ENCODE data around the gene CRELD2.

The CRELD2 gene

DNA sequence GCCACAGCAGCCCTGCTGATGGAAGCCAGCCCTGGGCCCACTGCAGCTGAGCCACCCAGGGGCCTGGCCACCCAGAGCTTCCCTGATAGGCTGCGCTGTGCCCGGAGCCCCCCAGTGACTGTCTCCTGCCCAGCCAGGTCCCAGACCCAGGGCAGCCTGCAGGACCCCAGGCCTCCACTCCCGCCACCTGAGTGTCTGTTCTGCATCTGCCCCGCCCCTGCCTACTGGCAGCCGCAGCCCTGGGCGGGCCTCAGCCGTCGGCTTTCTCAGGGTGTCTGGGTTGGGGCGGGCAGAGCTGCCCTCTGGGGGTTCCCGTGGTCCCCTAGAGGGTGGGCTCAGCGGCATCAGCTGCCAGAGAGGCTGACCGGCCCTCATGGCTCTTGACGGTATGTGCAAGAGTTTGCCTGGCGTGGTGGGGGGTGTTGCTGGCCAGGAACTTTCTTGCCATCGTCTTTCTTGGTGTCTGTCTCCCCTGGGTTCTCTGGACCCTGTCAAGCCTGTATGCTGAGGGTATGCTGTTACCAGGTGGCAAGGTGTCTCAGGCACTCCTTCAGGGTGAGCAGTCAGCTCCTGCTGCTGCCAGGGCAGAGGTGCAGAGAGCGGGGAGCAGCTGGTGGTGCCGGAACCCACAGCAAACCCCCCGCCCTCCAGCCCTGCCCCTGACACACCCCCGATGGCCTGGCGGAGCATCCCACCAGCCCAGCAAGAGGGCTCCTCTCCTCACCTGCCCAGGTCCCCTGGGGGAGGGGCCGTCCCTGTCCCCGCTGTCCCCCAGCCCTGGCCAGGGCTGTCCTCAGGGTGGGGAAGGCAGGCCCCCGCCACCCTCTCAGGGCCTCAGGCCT is 29.9 kb downstream of the CRELD2 start:
- no peak for DNase-seq

DNA sequence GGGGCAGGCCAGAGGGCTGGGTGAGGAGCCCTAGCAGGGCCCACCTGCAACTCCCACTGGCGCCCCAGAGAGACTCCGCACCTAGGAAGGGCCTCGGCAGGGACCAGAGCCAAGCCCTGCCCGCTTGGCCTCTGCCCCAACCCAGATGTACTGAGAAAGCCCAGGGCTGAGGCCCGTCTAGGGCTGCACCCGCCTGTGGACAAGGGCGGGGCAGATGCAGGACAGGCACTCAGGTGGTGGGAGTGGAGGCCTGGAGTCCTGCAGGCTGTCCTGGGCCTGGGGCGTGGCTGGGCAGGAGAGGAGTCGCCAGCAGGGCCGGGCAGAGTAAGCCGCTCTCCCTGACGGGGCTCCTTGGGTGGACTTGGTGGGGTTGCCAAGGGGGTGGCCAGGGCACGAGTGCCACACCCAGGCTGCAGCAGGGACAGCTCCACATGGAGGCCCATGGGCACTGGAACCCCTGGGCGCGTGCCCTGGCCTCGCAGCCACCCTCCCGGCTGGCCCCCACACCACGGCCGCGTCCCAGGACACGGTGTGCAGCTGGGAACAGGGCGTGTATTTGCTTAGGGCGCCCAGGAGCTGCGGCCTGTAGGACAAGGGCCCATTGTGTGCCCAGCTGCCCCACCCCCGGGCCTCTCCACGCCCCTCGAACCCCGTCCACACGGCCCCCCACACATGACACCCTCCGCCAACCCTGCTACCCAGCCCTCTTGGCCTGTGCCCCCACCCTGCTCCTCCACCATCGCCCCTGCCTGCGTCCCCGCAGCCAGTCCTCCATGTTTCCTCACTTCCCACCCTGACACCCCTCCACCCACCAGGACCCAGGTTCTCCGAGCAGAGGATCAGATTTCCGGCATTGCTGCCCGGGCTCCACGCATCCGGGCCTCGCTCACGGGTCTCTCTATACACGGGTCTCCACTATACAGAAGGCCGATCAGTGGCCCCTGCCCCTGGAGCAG is 30.8 kb downstream of the CRELD2 start:
- no peak for DNase-seq

DNA sequence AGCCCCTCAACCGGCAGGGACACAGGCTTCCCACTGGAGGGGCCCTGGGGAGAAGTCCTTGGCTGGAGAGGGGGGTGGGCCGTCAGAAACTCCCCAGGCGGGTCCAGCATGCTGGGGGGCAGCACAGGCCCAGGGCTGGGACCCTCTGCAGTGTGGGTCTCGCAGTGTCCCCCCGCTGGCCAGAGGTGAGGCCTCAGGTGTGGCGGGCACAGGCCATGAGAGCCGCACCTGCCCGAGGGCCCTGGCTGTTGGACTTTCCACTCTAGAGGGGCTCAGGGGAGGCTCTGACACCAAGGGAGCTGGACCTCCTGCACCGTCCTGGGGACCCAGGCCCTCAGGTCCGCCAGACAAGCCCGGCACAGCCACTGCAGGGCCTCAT is 31.5 kb downstream of the CRELD2 start:
- no peak for DNase-seq

DNA sequence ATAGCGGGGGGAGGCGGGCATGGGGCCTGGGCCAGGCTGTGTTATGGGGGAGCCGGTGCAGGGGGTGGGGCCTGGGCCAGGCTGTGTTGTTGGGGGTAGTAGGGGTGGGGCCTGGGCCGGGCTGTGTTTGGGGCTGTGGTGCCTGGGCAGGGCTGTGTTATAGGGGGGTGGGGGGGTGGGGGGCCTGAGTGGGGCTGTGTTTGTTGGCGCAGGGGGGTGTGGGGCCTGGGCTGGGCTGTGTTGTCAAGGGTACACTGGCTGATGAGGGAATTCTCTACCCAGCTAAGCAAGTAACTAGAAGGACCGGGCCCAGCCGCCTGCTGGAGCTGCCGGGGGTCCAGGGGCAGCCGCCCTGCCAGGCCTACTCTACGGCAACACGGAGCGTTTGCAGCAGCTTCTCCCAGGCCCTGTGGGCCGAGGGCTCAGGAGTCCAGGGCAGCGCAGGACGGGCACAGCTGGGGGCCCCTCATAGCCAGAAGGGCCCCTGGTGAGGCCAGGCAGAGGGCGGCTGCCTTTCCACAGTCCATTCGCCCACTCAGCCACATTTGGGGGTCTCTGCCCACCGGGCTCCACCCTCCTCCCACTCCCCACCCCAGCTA is 32.1 kb downstream of the CRELD2 start:
- no peak for DNase-seq

DNA sequence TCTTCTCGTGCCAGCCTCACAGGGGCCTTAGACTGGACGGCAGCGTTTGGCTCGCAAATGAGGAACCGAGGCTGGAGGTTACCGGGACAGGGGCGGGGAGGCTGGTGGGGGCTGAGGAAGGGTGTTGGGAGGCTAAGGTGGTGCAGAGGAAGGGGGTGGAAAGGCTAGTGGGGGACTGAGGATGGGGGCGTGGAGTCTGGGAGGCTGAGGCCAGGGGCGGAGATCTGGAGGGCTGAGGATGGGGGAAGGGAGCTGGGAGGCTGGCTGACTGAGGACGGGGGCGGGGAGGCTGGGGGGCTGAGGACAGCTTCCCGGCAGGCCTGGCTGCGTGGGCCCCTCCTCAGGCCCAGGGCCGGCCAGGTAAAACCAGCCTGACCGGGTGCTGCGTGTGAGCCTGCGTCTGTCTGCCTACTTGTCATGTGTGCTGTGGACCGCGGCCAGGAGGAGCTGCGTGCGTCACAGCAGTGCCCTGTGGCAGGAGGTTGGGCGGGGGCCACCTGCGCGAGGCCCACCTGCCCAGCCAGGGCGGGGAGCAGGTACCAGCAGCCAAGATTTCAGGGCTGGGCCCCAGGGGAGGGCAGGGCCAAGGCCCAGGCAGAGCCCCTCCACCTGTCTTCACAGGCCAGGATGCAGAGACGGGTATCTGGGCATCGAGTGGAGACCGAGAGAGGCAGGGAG is 32.7 kb downstream of the CRELD2 start:
- DNase-seq: no peak

DNA sequence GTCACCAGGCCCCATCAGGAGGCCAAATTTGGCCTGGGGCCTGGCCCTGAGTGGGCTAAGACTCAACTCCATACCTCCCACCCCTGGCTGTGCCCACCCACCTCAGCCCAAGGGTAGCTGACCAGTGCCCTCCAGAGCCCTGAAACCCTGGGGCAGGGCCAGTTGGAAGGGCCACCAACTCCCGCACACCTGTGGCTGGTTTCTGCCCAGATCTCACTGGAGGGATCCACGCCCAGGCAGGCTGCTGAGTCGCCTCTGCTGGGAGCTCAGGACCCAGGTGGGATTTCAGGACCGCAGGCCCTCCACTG is 33.2 kb downstream of the CRELD2 start:
- no peak for DNase-seq

DNA sequence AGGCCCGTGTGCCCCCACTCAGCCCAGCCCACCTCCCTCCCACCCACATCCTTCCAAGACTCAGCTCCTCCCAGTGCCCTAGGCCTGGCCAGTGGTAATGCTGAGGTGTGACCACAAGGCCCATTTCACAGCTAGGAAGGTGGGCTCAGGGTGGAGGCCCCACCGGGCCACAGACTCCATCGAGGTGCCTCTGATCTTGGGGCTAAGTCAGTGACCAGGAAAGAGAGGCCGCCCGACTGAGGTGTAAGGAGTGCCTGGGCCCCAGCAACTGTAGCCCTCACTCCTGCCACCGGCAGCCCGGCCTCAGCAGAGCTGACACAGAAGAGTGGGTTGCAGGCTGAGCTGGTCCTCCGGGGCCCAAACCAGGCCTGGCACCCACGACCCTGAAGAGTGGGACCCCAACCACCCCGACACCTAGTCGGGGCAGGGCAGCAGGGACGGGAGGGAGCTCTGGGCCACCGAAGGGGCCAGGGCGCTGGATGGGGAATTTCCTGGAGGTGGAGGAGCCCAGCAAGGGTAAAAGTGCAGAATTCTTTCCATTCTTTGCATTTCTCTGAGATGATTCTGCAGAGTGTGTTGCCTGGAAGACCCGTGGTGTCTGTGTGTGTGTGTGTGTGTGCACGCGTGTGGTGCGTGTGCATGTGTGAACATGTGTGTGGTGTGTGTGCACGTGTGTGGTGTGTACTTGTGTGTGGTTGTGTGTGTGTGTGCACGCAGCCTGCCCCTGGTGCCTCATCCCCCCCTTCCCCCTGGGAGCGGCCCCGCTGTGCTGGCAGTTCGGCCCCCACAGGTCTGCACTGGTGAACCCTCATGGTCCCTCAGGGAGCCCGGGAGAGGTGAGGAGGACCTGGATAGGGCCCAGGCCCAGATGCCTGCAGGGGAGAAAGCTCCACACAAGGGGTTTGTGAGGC is 33.8 kb downstream of the CRELD2 start:
- DNase-seq: no peak

DNA sequence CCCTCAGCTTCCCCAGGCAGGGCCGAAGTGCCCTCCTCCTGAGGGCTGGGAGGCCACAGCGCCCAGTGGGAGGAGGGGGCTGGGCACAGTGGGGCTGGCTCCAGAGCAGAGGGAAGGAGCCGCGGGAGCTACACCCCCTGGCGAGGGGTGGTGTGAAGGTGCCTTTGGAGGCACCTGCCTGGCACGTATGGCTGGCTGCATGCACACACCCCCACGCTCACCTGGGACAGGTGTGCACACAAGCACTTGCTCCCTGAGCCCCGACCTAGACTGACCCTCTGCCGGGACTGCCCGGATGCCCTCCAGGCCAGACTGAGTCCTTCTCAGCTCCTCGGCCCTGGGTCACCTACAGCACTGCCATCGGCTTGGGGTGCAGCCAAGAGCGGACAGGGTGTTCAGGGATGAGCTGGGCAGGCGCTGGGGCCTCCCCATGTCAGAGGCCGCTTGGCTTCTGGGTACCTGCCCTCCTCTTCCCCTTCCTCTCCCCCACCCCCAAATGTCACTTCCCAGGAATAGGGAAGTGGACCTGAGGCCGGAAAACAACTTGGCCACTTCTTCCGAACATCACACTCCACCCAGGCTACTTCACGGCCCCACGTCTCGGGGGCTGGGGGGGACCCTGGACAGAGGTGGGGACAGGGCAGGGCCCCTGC is 34.7 kb downstream of the CRELD2 start:
- DNase-seq: no peak

DNA sequence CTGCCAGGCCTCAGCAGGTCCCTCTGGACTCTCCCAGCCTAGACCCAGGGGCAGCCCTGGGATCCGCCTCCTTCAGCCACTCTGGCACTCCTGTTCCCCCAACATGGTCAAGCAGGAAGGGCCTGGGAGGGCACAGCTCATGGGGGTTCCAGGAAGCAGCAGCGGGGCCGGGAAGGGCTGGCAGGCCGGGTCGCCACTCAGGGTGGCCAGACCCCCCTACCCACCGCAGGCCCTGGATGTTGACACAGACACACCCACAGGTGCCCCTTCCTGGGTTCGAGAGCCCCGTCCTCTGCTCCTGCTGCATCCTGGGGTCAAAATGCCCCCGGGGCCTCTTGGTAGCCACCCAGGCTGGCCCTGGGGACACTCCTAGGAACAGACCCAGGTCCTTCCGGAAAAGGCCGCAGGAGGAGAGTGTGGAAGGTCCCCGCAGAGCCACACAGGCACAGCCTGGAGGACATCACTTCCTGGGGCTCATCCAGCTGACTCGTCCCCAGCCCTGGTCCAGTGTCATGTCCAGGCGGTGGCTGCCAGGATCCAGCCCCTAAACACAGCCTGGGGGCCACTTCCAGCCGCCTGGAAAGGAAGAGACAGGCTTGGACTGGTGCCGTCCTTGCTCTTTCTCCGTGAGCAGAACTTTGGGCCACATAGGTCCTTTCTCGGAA is 35.4 kb downstream of the CRELD2 start:
- no peak for DNase-seq

DNA sequence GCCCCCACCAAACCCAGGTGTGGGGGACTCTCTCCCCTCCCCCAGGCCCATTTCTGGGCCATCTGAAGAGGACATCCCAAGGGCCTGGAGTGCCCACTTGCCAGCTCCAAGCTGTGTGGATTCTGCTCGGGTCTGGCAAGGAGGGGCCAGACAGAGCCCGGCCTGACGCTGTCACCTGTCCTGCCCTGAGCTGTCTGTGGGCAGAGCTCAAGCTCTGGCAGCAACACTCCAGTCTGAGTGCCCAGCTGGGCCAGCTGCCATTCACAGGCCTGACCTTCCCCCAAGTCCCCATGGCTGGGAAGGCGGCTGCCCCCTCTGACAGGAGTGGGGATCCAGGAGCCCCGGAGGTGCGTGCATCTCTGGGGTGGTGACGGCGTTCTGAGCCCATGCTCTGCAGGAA is 35.9 kb downstream of the CRELD2 start:
- DNase-seq: no peak

DNA sequence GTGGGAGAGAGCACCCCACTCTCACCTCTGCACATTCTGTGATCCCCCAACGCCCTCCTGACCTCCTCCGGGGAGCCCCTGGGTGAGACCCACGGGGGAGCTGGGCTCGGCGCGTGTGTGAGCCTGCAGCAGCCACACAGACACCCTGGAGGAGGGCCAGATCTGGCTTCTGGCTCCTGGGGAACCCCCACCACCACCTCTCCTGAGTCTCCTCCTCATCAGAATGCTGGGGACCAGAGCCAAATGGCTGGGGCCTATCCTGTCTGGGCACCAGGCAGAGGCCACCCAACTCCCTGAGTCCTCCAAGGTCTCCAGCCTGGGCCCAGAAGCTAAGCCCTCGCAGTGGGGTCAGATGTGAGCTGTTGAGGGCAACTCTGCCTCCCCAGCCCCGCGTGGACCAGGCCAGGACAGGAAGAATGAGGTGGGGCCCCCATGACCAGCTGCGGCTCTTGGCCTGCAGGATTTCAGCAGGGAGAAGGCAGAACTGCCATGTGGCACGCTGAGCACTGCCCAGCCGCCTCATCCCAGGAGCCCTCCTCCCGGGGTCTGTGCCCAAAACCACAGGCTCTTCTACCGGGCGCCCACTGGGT is 36.7 kb downstream of the CRELD2 start:
- DNase-seq: no peak

DNA sequence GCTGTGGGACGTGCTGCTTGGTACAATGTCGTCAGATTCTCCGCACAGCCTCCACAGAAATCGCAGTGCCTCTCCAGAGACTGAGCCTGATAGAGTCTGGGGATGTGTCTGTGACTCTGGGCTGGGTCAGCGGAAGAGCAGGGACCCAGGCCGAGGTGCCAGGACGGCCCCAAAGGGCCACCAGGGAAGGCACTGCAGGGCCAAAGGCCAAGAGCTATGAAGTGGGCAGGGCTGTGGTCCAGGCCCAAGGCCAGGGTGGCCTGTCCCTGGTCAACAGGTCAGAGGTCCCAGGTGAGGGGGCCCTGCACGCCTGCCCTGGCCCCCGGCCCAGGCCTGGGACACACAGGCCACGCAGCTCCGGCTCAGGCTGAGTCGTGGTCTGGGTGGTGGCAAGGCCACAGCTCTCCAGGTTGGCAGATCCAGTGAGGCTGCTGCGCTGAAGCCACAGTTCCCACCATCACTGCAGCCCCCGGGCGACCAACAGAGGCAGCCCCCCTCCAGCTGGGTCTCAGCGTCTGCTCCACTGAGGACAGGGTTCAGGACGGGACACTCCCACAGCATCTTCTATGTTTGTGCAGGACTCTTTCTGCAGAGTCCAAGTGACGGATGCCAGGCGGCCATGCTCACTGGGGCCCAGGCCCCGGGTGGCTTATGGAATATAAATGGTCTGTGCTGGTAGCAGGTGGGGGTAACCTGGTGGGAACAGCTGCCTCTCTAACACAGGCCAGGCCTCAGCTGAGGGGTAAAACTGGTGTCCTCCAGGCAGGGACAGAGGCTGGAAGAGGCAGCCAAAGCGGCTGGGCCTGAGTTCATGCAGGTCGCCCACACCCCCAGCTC is 37.4 kb downstream of the CRELD2 start:
- DNase-seq: no peak

DNA sequence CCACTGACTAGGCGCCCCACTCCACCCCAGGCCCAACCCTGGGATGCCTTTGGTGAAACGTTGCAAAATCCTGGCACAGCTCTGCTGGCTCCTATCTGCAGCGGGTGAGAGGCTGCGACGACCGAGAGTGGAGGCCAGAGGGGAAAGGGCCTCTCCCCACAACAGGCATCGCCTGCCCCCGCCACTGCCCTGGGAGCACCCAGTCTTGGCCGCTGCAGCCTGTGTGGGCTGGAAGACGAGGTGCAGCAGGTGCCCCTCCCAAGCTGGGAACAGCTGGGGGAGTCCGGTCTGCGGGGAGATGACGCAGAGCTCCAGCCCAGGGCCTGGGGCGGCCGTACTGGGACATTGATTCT is 38.0 kb downstream of the CRELD2 start:
- no peak for DNase-seq

DNA sequence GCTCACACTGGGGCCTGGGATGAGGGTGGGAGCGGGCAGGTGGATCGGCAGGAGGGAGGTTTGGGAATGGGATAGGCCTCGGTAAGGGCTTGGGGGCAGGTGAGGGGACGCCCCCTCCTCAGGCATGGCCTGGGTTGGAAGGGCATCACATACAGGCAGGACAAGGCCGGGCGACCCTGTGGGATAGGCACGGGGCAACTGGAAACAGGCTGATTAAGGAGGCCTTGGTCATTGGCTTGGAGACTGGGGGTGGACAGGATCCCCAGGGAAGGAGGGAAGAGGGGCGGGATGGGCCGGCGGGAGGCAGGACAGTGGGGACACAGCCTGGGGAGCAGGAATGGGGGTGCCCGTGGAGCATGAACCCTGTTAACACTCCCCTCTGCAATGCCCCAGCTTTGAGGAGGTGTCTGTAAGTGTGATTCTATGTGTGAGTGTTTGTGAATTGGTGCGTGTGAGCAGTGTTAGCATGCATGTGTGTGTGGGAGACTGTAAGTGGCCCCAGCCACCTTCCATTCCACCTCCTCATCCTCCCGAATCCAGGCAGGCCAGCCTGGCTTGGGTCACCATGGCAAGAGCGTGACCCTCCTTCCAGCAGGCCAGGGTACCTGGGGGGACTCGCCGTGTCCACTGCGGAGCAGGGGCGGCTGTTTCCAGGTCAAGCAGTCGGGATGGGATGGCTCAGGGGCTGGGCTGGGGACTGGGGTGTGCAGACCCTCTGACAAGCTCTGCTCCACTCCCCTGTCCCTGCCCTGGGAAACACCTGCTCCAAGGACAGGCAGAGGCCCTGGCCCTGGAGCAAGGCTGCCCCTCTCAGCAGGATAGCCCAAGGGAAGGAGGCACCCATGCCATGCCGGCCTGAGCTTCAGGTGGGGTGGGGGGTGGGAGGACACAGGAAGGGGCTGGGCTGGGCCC is 38.7 kb downstream of the CRELD2 start:
- DNase-seq: no peak

DNA sequence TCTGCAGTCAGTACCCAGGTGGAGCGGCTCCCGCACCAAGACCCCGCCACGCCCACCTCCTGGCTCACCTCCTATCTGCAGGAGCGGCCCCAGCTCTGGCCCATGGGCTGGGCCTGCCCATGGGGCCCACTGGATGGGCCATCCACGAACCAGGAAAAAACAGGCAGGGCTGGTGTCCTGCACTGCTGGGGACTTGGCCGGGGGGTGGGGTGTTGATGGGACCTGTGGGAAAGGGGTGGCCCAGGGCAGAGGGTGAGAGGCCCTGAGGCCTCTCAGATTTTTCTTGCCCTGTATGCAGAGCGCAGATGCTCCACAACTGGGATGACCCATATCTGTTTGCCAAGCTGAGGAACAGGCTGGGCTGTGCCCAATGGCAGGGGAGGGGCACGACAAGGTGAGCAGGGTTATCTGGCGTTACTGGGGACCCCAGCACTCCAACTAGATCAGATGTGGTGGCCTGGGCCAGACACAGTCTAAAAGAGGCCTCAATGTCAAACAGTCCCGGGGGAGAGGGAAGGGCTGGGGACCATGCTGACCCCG is 39.5 kb downstream of the CRELD2 start:
- DNase-seq: no peak

DNA sequence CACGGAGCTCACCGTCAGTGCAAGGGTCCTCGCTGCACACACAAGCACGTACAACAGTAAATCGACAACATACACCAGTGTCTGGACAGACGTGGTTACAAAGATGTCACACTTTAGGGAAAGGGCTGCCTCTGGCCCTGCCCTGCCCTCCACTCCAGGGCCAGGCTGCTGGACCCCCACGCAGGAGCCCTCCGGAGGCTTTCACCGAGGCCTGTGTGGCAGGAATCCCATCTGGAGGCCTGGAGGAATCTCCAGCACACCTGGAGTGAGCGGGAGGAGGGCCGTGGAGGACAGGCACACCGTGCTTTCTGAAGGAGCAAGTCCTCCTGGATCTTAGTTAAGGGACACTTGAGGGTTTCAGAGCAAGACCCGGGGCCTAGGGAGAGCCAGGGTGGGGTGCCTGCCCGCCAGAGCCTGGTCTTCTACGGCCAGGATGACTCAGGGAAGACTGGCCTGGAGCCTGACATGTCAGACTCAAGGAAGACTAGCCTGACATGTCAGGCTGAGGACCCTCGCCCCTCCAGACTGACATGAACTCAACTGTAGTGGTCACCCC is 40.0 kb downstream of the CRELD2 start:
- no peak for DNase-seq

DNA sequence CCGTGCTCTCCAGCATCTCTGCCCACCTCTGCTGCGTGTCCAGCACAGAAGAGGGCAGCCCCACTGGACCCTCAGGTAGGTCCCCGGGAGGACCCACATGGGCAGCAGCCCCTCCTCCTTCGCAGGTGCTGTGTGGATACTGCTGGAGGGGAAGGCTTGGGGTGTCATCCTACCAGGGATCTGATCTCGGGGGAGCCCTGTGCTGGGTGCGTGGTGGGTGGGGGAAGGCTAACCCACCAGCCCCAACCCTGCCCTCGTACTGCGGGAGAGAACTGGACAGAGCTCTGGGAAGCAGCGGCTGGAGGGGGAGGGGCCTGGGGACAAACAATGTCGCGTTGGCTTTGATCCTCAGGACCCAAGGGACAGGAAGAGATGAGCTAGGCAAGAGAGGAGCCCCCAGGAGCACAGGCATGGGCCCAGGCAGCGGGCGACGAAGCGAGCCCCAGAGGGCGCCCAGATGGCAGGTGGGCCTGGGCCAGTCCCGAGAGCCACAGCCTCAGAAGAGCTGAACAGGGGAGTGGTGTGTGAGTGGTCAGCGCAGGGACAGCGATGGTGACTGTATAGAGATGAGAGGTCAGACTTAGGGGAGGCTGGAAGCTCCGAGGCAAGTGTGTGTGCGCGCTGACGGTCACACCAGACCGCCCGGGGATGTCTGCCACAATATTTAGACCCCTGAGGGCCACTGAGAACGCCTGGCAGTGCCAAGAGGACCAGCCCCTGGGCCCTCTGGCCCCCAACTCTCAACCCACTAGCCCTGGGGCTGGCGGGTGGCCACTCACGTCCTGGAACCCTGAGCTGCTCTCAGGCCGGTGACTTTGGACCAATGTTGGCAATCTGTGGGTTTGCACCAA is 40.7 kb downstream of the CRELD2 start:
- no peak for DNase-seq

All from T-helper 9 cell (primary cell).